Glomerular visceral epithelial cell (primary cell): ENCODE results near the gene ANKLE2.
"Not testable (repeated sequence)": the region's sequence is repeated elsewhere in the genome, so short reads cannot be mapped to it uniquely, and the experiment has no call there.

Experiments used
- DNase-seq: peaks from one replicate; pipeline ENCODE4 v3.0.0-alpha.2; 2016; ENCODE audit errors: extremely low spot score

ANKLE2 gene

DNA sequence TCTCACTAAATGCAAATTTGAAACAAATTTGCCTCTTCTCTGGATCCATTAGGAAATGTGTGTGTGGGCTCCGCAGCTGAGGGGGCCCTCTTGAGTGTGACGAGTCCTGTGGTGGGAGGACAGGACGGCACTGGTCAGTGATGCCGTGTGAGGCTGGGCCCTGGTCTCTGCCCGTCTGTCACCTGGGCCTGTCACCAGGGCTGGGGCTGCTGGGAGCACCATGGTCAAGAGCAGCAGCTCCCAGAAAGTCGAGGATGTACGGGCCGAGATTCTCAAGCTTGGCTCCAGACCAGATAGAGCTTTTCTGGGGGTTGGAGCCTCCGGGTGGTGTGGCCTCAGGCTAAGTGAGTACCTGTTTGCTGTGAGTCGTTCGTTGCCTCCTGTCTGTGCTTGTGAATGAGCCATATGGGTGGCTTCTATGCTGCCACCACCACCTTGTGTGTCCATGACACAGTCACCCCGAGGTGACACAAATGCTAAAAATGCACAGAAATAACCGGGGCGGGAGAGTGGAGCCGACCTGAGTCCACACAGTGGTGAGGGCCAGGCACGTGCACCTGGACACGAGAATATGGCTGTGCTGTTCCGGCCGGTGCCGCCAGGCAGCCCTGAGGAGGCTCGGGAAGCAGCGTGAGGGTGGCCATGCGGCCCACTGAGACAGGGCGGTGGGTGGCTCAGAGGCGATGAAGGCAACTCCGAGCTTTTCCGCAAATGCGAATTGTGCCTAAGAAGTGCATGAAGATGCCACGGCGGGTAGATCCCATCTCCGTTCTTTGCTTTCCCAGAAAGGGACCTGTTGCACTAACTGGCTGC, 42.3 kb downstream of the ANKLE2 start:
- DNase-seq = no peak

DNA sequence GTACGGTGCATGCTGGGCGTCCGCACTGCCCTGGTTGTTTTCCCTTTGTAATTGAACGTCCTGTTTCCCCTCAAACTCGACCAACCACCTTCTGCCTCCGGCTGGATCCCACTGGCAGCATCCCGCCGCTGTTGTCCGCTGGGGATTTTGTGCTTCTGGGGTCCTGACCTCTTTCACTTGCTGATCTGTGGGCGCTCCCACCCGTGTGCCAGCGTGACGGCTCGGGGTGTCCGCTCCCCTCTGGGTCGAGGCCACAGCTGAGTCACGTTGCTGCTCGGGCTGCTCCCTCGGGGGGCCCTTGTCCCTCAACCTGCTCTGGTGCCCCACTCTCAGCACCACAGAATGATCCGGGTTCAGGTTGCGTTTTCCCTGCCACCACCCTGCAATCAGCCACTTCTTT, 43.0 kb downstream of the ANKLE2 start:
- DNase-seq = no peak

DNA sequence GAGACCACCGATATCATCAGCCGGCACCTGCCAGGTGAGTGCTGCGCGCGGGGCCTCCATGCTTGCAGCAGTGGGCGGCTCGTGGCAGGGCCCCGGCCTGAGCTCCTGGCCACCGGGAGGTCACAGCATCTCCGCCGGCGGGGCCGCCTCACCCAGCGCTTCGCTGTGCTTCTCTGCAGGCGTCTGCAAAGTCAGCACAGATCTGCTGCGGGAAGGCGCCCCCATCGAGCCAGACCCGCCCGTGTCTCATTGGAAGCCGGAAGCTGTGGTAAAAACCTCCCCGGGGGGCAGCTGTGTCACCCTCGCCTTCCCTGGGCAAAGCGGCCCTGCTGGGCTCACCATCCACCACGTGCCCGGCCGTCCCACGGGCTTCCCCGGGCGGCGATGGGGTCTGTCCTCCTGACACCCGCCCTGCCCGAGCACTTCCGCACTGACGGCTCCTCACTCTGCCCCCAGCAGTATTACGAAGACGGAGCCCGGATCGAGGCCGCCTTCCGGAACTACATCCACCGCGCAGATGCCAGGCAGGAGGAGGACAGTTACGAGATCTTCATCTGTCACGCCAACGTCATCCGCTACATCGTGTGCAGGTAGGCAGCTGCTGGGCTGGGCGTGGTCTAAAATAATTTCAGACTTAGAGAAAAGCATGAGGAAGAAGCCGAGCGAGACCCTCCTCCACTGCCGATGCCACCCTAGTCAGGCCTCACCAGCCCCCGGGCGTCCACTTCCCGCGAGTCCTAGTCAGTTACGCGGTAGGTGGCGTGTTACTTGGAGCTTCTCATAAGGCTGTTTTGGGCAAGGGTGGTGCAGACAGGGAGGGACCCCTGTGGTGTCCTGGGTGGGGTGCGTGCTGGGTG, 43.9 kb downstream of the ANKLE2 start:
- no peak for DNase-seq

DNA sequence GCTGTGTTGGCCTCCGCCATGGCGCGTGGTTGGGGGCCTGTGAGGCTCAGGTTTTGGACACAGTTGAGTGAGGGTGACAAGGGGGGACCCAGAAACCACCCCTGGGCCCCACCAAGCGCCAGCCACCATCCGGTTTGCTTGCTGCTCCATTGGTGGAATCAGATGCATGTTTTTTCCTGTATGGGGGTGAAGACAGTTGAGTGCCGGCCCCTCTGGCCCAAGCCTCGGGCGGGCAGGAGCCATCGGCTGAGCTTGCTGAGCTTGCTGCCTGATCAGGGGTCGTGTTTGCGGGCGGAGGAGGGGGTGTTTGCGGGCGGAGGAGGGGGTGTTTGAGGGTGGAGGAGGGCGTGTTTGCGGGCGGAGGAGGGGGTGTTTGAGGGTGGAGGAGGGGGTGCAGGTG, 44.6 kb downstream of the ANKLE2 start:
- DNase-seq = no peak

DNA sequence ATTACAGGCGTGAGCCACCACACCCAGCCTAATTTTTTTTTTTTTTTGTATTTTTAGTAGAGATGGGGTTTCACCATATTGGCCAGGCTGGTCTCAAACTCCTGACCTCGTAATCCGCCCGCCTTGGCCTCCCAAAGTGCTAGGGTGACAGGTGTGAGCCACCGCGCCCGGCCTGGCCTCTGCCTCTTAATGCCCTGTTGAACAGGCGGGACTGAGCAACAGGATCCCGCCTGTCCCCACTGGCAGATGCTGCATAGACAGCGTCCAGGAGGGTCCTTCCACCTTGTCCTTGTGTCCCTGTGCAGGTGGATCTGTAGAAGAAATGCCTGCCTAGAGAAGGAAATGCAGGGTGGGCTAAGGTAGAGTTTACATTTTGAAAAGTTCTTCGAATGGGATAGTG, 45.3 kb downstream of the ANKLE2 start:
- no peak for DNase-seq

DNA sequence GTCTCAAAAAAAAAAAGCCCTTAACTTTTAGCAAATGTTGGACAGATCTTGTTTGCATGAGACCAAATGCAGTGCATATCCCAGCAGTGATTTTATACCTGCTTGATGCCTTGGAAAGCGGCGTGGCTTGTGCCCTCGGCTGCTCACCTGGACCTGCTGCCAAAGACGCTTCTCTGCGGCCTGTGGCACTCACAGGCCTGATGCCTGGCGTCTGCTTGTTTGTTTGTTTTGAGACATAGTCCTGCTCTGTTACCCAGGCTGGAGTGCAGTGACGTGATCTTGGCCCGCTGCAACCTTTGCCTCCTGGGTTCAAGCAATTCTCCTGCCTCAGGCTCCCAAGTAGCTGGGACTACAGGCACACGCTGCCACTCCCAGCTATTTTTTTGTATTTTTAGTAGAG, 45.8 kb downstream of the ANKLE2 start:
- no peak for DNase-seq

DNA sequence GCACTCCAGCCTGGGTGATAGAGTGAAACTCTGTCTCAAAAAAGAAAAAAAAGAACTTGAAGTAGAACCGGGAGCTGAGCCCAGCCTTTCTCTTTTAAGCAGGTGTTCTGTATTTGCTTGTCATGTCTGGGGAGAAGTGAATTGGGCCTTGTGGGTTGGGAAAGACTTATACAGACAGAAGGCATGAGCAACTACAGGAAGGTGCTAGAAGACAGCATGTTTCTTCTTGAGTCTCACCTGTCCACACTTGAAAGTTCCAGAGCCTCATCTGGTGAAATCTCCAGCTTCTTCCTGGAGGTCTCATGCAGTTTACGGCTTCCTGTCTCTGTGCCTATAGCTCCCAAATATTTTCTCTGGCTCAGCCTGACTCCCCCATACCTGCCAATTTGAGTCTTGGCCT, 48.5 kb downstream of the ANKLE2 start:
- DNase-seq = no peak

DNA sequence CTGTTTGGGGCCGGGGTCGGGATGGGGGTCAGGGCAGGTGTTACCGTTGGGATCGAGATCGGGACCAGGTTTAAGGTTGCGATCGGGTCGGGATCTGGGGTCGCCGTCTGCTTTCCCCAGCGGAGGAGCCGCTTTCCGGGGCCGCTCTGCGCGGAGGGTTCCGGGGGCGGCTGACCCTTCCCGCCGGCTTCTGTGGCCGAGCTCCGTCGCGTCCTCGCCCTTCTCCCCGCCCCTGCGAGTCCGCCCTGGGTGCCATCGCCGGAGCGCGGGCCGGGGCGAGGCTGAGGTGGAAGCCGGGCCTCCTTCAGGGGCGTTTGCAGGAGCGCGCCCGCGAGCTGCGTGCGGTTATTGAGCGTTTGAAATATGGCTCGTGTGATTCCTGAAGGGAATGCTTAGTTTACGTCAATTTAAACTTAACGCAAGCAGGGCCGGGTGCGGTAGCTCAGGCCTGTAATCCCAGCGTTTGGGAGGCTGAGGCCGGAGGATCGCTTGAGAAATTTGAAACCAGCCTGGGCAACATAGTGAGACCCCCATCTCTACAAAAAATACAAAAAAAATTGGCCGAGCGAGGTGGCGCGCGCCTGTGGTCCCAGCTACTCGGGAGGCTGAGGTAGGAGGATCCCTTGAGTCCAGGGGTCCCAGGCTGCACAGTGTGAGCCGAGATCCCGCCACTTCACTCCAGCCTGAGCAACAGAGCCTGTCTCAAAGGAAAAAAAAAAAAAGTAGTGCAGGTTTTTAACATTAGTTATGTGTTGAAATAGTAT, 50.4 kb downstream of the ANKLE2 start:
- DNase-seq = peak; percentile 32

DNA sequence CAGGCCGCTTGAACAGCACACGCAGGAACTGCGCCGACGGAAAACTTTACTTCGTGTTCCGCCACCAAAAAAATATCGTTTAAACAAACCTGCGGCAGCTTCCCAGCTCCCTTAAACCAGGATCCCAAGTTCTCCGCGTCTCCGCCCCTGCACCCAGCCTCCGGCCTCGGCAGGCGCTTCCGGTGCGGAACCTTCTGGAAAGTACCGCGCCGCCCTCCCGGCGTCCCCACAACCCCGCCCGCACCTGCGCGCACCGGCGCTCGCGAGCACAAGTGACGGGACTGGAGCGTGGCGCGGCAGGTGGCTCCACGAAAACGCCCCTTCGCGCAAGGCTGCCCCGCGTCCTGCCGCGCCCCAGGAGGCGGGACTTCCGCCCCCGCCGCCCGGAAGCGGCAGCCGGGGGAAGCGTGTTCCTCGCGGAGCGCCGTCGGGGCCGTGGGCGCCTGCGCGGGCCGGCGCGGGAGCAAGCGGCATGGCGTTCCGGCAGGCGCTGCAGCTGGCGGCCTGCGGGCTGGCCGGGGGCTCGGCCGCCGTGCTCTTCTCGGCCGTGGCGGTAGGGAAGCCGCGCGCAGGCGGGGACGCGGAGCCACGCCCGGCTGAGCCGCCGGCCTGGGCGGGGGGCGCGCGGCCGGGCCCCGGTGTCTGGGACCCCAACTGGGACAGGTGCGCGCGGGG, 51.1 kb downstream of the ANKLE2 start, which contains the start of gene PGAM5:
Gene PGAM5 (plus strand): TSS at position 438 of the 675 bp plus-strand sequence. CDS start 35 bp downstream, at position 473.
- peak; percentile 90 for DNase-seq

DNA sequence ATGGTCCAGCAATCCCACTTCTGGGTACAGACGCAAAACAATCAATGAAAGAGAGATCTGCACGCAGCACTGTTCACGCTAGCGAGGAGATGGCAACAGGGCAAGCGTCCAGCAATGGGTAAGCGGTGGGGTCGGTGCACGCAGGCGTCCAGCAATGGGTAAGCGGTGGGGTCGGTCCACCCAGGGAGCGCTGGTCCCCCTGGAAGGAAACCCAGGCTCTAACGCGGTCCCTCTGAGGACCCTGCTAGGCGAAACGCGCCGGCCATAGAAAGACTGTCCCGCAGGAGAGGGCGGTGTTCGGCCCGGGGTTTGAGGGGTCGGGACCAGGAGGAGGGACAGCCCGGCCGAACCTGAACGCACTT, 51.6 kb downstream of the ANKLE2 start:
- DNase-seq = no peak

DNA sequence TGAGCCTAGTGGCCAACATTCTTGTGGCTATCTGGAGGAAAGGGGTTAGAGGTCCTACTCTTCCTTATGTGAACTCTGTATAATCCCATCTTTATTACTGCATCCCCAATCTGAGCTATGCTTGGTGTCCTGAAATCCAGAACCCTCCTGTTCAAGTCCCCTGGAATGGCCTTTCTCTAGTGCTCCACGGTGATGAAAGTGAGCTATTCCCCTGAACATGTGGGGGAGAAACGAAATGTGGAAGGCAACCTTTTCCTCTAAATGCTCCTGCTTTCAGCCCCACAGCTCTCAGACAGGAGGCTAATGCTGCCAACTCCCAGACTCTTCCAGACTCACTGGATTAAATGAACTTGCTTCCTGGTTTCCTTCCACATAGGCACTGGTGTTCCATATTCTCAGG, 53.5 kb downstream of the ANKLE2 start:
- no peak for DNase-seq

DNA sequence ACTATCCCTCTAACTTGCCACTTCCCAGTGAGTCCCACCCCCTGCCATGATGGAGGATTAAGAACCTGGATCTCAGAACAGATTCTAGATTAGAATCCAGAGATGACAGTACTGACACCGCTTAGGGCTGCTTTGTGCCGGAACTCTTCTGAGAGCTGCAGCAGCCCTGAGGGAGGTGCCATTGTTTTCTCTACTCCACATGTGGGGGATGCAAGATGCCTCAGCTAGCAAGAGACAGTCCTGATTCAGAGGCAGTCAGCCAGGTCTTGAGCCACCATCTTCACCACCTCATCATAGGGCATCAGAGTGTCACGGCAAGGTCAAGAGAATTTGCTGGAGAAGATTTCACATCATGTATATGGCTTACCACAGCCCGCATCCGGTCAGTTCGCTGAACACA, 54.4 kb downstream of the ANKLE2 start:
- DNase-seq = no peak

DNA sequence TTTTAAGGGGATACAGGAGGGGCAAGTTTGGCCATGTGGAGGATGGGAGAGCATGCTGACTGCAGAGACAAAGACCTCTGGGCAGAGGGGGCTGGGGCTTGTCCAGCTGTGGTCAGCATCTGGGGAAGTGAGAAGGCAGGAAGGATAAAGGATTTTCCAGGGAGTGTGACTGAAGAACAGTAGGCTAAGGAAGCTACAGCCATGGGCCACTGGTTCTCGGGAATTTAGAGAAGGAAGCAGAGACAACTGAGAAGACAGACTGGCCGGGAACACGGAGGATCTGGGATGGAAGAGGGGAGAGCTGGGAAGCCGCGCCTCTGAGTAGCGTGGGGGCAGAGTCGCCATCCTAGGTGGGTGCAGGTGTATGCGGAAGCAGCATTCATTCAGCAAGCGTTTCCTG, 58.0 kb downstream of the ANKLE2 start:
- no peak for DNase-seq

DNA sequence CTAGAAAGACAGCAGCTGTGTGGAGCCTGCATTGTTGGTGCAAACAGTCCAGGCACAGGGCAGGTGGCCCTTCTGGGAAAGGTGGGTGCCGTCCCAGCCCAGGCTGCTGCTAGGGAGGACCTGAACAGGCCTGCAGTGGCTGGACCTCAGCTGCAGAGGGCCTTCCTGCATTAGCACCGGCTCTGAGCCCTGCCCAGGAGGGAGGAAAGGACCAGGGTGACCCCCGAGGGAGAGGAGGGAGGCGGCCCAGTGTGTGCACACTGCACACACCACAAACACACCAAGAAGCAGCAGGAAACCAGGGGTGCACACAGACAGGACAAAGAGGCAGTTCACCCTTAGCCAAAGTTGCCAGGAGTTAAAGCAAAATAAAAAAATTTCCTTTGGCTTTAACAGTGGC, 59.0 kb downstream of the ANKLE2 start:
- no peak for DNase-seq

DNA sequence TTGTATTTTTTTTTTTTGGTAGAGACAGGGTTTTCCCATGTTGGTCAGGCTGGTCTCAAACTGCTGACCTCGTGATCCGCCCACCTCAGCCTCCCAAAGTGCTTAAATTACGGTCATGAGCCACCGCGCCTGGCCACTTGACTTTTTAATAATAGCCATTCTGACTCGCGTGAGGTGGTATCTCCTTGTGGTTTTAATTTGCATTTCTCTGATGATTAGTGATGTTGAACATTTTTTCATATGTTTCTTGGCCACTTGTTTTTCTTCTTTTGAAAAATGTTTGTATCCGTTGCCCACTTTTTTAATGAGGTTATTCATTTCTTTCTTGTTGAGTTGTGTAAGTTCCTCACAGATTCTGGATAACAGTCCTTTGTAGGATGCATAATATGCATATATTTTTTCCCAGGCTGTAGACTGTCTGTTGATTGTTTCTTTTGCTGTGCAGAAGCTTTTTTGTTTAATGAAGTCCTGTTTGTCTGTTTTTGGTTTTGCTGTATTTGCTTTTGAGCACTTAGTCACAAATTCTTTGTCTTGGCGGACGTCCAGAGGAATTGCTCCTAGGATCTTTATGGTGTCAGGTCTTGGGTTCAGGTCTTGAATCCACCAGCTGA, 61.3 kb downstream of the ANKLE2 start:
- DNase-seq = no peak

DNA sequence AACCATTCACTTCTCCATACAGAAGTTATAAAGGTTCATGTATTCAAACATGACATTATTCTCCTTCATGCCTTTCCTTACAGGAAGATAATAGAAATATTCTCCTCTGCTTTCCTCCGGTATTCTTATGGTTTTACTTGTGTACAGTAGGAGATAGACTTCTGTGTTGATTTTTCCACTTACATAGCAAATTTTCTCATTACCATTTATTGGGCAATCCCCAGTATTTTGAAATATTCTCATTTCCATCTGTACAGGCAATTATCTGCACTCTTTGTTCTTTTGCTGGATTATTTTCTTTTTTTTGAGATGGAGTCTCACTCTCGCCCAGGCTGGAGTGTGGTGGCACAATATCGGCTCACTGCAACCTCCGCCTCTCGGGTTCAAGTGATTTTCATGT, 63.3 kb downstream of the ANKLE2 start:
- DNase-seq = no peak

DNA sequence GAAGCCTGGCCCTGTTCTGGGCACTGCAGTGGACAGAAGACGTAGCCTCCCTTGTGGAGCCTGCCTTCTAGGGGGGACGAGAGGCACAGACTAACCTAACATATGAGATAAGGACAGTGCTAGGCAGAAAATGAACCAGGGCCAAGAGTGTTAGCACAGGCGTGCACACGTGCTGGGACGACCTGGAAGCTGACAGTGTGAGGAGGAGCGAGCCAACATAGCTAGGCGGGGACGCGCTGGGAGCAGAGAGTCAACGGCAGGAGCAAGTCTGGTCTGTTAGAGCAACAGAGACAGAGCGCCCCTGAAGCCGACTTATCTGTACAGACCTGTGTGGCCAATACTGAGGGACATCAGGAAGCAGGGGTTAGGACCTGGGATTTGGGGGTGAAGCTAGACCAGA, 66.2 kb downstream of the ANKLE2 start:
- no peak for DNase-seq

DNA sequence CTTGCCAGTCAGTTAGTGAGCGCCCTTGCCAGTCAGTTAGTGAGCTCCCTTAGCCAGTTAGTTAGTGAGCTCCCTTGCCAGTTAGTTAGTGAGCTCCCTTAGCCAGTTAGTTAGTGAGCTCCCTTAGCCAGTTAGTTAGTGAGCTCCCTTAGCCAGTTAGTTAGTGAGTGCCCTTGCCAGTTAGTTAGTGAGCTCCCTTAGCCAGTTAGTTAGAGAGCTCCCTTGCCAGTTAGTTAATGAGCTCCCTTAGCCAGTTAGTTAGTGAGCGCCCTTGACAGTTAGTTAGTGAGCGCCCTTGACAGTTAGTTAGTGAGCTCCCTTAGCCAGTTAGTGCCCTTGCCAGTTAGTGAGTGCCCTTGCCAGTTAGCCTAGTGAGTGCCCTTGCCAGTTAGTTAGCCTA, 66.7 kb downstream of the ANKLE2 start:
- DNase-seq = not testable (repeated sequence)

DNA sequence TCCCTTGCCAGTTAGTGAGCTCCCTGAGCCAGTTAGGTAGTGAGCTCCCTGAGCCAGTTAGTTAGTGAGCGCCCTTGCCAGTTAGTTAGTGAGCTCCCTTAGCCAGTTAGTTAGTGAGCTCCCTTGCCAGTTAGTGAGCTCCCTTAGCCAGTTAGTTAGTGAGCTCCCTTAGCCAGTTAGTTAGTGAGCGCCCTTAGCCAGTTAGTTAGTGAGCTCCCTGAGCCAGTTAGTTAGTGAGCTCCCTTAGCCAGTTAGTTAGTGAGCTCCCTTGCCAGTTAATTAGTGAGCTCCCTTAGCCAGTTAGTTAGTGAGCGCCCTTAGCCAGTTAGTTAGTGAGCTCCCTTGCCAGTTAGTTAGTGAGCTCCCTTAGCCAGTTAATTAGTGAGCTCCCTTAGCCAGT, 69.6 kb downstream of the ANKLE2 start:
- not testable (repeated sequence) for DNase-seq

DNA sequence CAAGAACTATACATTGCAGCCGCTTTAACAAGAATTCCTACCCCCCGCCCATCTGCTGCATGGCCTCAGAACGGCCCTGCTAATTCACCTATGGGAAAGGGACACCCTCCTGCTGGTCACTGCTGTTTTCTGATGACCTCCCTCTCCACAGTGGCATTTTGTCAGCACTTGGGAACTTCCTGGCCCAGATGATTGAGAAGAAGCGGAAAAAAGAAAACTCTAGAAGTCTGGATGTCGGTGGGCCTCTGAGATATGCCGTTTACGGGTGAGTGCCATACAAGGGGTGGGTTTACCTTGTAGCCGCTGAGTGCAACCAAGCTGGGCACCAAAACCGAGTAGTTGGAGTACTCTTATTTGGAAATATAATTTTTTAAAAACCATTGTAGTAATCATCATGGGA, 71.5 kb downstream of the ANKLE2 start:
- DNase-seq = no peak

DNA sequence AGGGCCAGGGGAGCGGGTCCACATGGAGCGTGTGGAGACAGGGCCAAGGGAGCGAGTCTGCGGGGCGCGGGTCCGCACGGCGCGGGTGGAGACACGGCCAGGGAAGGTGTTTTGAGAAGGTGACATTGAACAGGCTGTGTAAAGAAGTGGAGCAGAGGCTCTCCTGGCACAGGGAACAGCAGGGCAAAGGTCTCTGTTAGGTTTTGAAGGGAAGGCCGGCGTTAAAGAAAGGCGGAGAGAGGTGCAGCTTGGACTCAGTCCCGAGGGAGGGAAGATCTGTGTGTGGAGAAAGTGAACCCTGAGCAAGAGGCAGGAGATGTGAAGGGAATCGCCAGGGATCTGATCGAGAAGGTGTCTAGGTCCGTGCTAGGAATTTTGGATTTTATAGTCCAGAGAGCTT, 72.4 kb downstream of the ANKLE2 start:
- DNase-seq = no peak
